ENCODE measurements around the gene HERC3. TPM values are rescaled to one million over a fixed set of nuclear protein-coding genes. Genes with fewer than 3 reads are reported as not detected.

The HERC3 gene
- total RNA-seq, 1 donor, result 15.6 TPM

DNA sequence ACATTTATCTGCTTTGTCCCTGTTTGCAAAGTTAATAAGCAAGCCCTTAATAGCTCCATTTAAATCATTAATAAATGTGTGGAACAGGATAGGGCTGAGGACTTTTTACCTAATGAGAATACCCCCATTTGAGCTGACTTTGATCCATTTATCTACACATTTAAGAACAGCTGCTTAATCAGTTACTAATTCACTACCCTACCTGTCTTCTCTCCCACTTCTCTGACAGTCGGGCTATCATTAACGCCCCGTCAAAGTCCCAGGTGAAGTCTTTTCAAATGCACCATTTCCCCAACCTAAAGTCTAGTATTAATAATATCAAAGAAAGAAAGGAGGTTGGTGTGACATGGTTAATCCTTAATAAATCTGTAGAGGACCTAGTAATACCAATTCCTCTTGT is 162.5 kb downstream of the HERC3 start:
- Histone ChIP-seq H3K79me2 (ENCODE audit: insufficient read depth, low read length) (no peaks in the 10 kb centered on the region), H3K27me3 (ENCODE audit: insufficient read depth, low read length) (no peaks in the 10 kb centered on the region), H4K20me1 (ENCODE audit: insufficient read depth, low read length) (no peaks in the 10 kb centered on the region), H2AFZ (ENCODE audit: low read length) (no peak overlapping the region), H3K4me3 (ENCODE audit: insufficient read depth, low read length) (no peak overlapping the region), H3K36me3 (ENCODE audit: insufficient read depth, low read length) (no peaks in the 10 kb centered on the region), H3K4me1 (ENCODE audit: insufficient read depth, low read length) (peaks cover 31% of the 10 kb centered on the region), H3K27ac (ENCODE audit: low read depth, low read length) (no peak overlapping the region), H3K4me2 (ENCODE audit: insufficient read depth, low read length) (no peak overlapping the region), H3K9me3 (ENCODE audit: low read depth, low read length) (no peaks in the 10 kb centered on the region)
- DNase-seq (ENCODE audit: insufficient read length, low spot score, missing footprints), result no peak
- no peak for TF ChIP-seq CTCF (IDR thresholded peaks at IDR 0.05; ENCODE audit: extremely low read depth, low read depth, low read length)

GRCh38 chr4:88755454-88755853 is 163.2 kb downstream of the HERC3 start:
- no peak overlapping the region for H2AFZ ChIP-seq (ENCODE audit: low read length)
- H3K9me3 ChIP-seq (ENCODE audit: low read depth, low read length), result no peaks in the 10 kb centered on the region
- H3K79me2 ChIP-seq (ENCODE audit: insufficient read depth, low read length), result no peaks in the 10 kb centered on the region
- TF ChIP-seq CTCF (IDR thresholded peaks at IDR 0.05; ENCODE audit: extremely low read depth, low read depth, low read length), result no peak
- DNase-seq (ENCODE audit: insufficient read length, low spot score, missing footprints), result no peak
- H3K36me3 ChIP-seq (ENCODE audit: insufficient read depth, low read length), result no peaks in the 10 kb centered on the region
- H3K27ac ChIP-seq (ENCODE audit: low read depth, low read length), result no peak overlapping the region
- no peaks in the 10 kb centered on the region for H3K27me3 ChIP-seq (ENCODE audit: insufficient read depth, low read length)
- no peak overlapping the region for H3K4me3 ChIP-seq (ENCODE audit: insufficient read depth, low read length)
- peaks cover 31% of the 10 kb centered on the region for H3K4me1 ChIP-seq (ENCODE audit: insufficient read depth, low read length)
- no peak overlapping the region for H3K4me2 ChIP-seq (ENCODE audit: insufficient read depth, low read length)
- no peaks in the 10 kb centered on the region for H4K20me1 ChIP-seq (ENCODE audit: insufficient read depth, low read length)

DNA sequence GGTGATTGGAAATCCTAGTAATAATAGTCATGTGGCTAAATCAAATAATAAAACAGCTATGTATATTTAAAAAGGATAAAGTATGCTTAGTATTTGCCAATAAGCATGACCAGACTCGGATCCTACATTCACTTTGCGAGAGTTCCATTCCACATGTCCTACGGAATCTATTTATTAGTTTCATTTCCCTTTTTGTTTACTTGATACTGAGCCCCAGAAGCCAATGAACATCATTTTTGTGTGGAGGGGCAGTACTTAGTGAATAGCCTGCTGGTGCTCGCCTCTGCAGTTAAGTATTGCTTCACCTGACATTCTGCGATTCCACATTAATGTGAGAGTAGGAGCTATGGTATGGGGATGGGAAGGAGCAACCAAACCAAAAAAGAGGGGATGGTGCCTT is 163.9 kb downstream of the HERC3 start:
- H3K36me3 ChIP-seq (ENCODE audit: insufficient read depth, low read length), result no peaks in the 10 kb centered on the region
- no peak for TF ChIP-seq CTCF (IDR thresholded peaks at IDR 0.05; ENCODE audit: extremely low read depth, low read depth, low read length)

GRCh38 chr4:88757067-88757466 is 164.8 kb downstream of the HERC3 start:
- H3K4me1 ChIP-seq (ENCODE audit: insufficient read depth, low read length), result peaks cover 27% of the 10 kb centered on the region
- H3K27me3 ChIP-seq (ENCODE audit: insufficient read depth, low read length), result no peaks in the 10 kb centered on the region
- no peak overlapping the region for H3K4me2 ChIP-seq (ENCODE audit: insufficient read depth, low read length)
- no peaks in the 10 kb centered on the region for H3K36me3 ChIP-seq (ENCODE audit: insufficient read depth, low read length)
- H3K4me3 ChIP-seq (ENCODE audit: insufficient read depth, low read length), result no peak overlapping the region
- H3K27ac ChIP-seq (ENCODE audit: low read depth, low read length), result no peak overlapping the region
- no peaks in the 10 kb centered on the region for H3K79me2 ChIP-seq (ENCODE audit: insufficient read depth, low read length)
- no peak for TF ChIP-seq CTCF (IDR thresholded peaks at IDR 0.05; ENCODE audit: extremely low read depth, low read depth, low read length)
- DNase-seq (ENCODE audit: insufficient read length, low spot score, missing footprints), result peak; percentile 68
- no peaks in the 10 kb centered on the region for H4K20me1 ChIP-seq (ENCODE audit: insufficient read depth, low read length)
- H3K9me3 ChIP-seq (ENCODE audit: low read depth, low read length), result no peaks in the 10 kb centered on the region
- no peak overlapping the region for H2AFZ ChIP-seq (ENCODE audit: low read length)

More for the DNA sequence above, 163.9 kb downstream of the HERC3 start:
- Histone ChIP-seq H3K79me2 (ENCODE audit: insufficient read depth, low read length) (no peaks in the 10 kb centered on the region), H4K20me1 (ENCODE audit: insufficient read depth, low read length) (no peaks in the 10 kb centered on the region), H3K4me2 (ENCODE audit: insufficient read depth, low read length) (no peak overlapping the region), H3K4me3 (ENCODE audit: insufficient read depth, low read length) (no peak overlapping the region), H3K27ac (ENCODE audit: low read depth, low read length) (no peak overlapping the region), H2AFZ (ENCODE audit: low read length) (no peak overlapping the region), H3K4me1 (ENCODE audit: insufficient read depth, low read length) (peaks cover 31% of the 10 kb centered on the region), H3K27me3 (ENCODE audit: insufficient read depth, low read length) (no peaks in the 10 kb centered on the region), H3K9me3 (ENCODE audit: low read depth, low read length) (no peaks in the 10 kb centered on the region)
- no peak for DNase-seq (ENCODE audit: insufficient read length, low spot score, missing footprints)

All from osteoblast (primary cell).